Activated naive CD8-positive, alpha-beta T cell treated with anti-CD3 and anti-CD28 coated beads, Interleukin-2, amount 10 ng/mL, durations not matched to agents 7 days and 5 days (primary cell): ENCODE data around the gene NDUFA5. TPM values are rescaled to one million over a fixed set of nuclear protein-coding genes. Genes with fewer than 3 reads are reported as not detected.

ENCODE experiments used
- total RNA-seq, 2 experiments: library from RNA; stranded (reverse); gene quantifications; one replicate each; pipeline ENCODE4 v1.2.3, GENCODE V29; 2021

Gene NDUFA5
- total RNA-seq, 2 experiments from 2014 or later, result 51.7 to 56.1 TPM

Other genes with a start within 250 kb of the NDUFA5 start
- gene IQUB, start 23.2 kb downstream of the NDUFA5 start, total RNA-seq, result not detected
- gene ASB15, start 44.0 kb upstream of the NDUFA5 start, total RNA-seq, result not detected
- not detected for gene LMOD2, start 98.0 kb upstream of the NDUFA5 start, total RNA-seq
- 10 to 100 TPM; 11.8 to 12.0 TPM for gene WASL, start 191.2 kb upstream of the NDUFA5 start, total RNA-seq